Tongue (tissue), 2 donors: Measurements from ENCODE around the gene VWA8. TPM values are rescaled to one million over a fixed set of nuclear protein-coding genes. Genes with fewer than 3 reads are reported as not detected.
A peak's percentile ranks its signal among the peaks of the same experiment; 100 is the strongest.

ENCODE experiments used
- DNase-seq: peaks from one replicate; pipeline ENCODE4 v3.0.0-alpha.2; 2015
- total RNA-seq: library from RNA; depleted of rRNA; stranded (reverse); fragments of >200 nt; gene quantifications from one replicate; pipeline ENCODE4 v1.2.3, GENCODE V29; 2014

The VWA8 gene
- total RNA-seq, 1 donor from 2014 or later, result 43.3 TPM

DNA sequence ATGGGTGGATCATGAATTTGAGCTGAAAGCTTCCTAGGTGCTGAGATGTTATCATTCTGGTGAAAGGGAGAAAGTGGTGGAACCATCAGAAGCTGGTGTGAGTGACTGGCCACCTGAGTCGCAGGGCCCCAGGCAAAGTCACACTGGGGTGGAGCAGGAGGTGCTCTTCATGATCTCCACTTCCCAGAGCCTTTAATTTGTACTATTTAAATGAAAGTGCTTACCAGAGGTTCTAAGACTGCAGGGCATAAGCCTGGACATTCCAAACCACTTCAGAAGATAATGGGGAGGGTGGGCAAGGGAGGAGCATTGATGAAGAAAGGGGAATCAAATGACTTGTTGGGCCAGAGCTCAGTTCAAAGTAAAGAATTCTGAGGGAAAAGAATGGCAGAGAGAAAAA, 347.4 kb downstream of the VWA8 start:
- no peak for DNase-seq

DNA sequence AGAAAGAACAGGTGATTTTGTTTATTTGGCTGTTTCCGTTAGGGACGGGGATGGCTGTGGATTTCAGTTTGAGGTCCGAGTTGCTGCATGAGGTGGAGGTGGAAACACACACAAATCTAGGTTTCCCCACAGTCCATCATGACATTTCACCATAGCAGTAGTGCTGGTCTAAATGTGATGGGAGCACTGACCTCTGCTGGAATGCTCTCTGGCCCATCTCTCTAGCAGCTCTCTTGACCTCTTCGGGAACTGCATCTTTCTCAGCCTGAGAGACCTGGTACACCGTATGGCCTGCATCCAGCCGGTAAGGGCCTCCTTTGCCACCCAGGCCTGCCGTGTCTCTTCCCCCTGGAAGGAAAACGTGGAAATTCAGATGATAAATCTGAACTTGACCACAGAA, 349.5 kb downstream of the VWA8 start:
- DNase-seq, result no peak

DNA sequence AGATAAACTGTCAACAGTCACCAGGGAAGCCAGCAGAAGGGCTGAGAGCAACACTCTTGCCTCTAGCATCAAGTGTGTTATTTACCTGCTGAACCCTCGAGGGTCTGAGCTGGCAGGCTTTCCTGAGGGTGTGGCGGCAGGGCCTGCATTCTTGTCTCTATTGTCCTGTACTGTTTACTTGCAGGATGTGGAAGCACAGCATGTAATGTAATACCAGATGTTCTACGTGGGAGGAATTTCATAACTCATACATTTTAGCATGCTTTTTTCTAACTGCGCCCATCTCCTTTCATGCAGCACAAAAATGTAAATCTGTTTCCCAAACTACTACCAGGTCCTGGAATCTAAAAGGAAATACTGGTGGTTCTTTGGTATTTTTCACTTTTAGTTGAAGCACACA, 350.5 kb downstream of the VWA8 start:
- peak; percentile 62 for DNase-seq

DNA sequence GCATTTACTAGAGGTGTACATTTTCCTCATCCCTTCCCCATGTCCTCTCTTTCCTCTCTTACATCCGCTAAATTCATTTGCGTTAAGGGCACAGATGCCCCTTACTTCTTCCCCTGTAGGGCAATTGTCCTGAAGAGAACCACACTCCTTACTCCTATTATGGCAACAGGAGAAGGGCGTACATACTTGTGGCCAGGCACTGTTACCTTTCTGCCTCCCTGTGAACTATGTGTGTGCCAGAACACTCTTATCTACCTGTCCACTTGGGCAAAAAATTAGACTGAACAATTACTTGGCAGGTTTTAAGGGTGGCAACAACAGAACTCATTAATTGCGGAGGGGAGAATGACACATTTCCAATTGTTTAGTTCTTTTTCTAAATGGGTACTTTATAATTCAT, 351.1 kb downstream of the VWA8 start:
- DNase-seq, result no peak

DNA sequence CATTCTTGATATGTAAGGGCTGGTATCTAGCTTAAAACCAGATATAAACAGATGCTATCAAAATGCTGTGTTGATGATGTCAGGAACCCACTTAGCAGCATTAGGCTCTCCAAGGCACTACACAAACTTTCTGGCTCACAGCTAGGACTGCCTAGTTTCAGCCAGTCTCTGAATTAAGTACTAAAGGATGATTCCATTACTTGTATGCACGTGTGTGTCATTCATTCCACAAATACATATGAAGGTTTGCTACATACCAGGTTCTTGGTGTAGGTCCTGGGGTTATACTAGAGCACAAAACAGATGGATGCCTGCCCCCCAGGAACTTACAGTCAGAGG, 352.1 kb downstream of the VWA8 start:
- no peak for DNase-seq

DNA sequence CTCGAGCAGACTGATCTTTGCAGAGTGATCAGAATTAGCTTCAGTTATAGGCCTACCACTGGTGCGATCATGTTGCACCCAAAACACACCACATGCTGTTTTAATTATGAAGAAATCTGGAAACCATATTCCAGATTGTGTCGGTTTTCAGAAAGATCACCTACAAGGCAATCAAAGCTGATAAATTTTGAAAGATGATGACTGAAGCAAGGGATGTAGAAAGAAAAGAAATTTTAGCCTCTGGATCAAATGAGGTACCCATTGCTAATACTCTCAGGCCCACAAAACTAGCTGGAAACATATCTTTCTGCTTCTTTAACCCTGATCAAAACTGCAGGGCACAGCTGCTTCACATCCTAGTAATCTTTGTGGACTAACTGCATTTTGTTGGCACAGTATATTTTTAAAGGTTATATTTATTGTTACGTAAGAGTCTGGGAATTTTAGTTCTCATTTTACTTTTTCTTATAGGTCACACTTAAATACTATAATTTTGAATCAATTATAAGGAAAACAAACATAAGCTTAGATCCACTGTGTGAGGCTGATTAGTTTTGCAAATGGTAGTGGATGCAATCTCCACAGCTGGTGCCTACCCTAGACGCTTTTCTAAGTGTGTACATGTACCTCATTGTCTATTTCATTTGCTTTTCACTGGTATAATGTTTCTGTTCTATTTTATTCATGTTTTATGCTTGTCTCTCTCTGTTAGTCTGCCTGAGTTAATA, 352.6 kb downstream of the VWA8 start:
- DNase-seq, result peak; percentile 25

DNA sequence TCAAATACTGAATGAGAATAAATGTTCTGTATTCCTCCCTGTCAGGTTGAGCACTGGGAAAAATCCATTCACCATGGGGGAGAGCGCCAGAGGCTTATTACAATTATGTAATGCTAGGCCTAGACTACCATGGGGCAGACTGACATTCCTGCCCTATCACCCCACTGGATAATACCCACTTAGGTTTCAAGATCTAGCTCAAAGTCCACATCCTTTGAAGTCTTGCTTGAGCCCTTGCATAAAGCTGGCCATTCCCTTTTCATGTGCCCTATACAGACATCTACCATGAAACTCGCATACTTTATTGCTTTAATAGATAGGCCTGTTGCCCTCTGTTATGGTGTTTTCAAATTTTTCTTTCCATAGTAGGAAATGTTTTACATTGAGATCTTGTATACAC, 354.3 kb downstream of the VWA8 start:
- DNase-seq, result no peak

DNA sequence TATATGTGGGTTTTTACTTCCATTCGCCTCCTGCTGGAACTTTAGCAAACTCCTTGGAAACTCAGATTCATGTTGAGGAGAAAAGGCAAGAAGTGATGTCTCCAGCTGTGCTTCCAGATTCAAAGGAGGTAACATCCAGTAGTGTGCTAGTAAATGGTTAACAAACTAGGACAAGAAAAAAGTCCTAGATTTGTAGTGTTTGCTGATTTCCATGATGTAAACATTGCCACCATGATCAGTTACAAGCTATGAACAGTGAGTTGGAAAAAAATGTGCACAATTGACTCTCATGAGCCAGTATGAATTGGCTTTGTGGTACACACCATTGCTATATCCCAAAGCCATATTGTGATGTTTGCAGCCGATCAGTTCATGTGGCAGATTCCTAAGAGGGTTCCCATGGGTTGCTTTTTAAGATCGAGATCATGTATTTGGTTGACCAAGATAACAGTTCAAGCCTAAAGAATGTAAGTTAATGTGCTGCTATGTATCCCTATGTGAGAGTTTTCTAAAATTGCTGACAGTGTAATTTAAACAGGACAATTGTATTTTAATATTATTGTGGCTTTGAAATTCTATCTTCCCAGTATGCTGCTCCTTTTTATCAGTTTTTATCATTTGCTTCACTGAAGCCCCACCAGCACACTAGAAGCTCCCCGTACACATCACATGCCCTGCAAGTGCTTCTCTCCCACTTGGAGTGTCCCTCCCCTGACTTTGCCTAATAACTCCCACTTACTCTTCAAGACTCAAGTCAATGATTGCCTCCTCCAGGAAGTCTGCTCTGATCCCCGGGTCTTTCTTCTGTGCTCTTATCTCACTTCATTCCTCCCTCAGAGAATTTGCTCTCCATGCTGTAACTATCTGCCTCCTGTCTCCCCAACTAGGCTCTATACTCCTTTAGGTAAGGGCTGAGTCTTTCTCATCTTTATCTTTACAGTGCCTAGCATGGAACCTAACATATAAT, 355.3 kb downstream of the VWA8 start:
- DNase-seq, result no peak

DNA sequence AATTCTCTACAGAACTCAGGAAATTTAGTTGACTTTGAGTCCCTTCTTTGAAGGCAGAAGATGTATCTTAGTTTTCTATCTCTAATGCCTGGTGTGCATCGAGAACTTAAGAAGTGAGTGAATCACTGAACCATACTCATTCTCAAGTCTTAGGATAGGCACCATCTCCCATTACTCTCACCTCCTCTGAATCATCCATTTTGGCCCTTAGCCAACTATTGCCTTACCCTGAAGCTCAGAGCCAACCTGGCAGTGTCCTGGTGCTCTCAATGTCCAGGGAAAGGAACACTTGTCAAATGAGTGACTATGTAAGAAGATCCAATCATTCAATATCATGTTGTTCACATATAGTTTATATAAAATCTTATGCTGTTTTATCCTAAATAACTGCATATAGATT, 357.0 kb downstream of the VWA8 start:
- no peak for DNase-seq

DNA sequence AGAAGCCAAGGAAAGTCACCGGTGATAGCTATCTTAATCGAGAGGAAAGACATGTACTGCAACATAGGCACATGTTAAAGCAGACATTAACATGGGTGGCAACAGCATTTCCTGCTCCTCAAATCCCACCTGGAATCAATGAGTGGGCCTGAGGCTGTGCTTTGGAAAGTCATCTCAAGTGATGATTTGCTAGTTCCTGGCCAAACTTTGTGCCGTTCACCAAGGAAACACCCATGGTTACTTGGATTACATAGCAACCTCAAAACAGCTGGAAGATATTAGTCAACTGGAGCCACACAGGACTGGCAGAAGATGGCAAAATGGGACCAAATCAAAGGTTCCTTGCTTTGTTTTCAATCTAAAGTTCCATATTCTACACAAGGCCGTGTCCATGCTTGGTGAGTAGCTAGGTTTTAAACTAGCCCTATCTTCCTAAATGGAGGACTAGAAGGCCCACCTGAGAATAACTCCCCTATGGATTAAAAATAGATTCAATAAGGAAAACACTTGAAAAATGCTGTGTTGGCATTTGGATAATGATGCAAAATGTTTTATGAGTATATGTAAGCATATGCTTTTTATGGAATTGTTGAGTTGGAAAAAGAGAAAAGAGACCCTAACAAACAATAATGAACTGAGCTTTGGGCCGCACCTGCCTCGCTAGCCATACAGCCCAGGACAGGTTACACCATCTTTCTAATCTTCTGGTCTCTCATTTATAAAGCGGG, 359.0 kb downstream of the VWA8 start:
- DNase-seq, result peak; percentile 34

DNA sequence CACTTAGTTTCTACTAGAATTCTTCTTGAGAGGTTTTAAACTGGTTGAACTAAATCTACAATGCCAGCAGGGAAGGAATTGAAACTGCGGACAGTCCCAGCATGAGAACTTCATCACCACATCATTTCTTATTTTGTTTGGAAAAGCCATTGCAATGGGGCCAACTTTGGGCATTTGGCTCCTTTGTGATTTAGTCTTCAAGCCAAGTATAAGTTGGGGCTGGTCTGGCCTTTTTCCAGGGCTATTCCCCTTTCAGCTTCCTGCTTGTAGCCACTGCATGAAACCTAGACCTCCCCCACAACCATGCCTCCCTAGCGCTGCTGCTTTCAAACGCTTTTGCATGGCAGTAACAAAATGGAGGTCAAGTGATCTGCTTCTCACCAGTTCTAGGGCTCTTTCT, 361.3 kb downstream of the VWA8 start:
- DNase-seq, result no peak

DNA sequence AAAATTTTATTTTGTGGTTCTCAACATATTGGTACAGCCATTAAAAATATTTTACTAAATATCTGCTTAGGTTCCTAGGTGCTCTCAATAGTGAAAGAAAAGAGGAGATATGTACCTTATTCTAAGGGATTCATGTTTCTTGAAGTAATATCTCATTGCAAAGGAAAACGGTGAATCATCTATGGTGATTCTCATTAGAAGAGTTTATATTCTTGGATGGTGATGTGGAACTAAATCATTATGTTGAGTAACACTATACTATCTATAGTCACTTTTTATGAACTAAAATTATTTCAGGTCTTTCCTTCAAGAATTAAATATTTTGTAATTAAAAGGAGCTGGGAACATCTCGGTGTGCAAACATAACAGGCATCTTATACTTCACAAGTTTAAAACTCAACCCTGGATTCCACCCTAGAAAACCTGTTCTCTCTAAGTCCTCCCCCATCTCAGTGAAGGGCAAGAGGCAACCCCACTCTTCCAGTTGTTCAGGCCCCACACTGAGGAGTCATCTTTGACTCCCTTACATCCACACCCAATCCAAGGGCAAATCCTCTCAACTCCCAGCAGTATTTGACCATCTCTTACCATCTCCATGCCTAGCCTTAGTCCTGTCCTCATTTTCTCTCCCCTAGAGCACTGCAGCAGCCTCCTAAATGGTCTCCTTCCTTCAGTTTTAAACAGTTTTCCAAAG, 363.4 kb downstream of the VWA8 start:
- no peak for DNase-seq

DNA sequence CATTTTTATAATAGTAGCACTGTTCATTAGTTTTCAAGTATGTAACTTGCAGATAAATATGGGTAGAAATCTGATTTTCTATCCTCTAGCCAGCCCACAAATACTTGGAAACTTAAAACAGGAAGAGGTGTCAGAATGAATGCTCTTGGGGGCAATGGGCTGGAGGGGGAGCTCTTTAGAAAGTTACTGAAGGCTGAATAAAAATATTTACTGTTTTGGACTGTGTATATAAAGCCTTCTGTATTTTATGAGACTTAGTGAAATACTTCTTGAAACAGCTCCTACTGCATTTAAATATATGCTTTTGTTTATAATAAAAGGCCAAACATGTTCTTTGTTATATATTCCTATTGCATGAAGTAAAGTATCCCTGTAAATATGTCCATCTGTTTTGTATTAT, 364.7 kb downstream of the VWA8 start:
- DNase-seq, result no peak

DNA sequence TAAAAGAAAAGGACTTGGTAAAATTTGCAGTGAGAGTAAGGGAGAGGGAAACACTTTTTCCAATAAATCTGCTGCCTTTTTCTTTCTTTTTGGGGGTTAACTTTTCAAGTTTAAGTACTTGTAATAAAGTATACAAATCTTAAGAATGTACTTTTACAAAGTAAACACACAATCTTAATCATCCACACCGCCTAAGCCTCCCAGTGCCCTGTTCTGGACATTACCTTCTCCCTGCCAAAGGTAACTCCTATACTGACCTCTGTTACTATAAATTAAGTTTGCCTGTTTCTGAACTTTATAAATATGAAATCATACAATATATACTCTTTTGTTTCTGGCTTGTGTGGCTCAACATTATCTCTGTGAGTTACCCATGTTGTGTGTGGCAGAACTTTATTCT, 365.6 kb downstream of the VWA8 start:
- DNase-seq, result no peak

DNA sequence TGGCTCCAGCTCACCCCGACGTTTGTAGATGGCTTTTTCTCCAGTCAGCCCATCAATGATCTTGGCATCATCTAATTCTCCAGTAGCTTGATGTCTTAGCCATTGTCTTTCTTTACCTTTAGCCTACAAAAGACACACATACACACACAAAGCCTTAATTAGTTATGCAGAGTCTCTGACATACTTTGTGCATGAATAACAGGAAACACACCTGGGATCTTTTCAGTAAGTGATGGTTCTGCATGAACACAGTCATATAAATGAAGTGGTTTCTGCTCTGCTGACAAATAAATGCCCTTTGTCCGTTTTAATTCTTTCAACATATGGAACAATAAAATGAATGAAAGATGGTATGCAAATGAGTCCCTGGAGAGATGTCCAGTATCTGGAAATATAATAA, 370.3 kb downstream of the VWA8 start:
- no peak for DNase-seq

DNA sequence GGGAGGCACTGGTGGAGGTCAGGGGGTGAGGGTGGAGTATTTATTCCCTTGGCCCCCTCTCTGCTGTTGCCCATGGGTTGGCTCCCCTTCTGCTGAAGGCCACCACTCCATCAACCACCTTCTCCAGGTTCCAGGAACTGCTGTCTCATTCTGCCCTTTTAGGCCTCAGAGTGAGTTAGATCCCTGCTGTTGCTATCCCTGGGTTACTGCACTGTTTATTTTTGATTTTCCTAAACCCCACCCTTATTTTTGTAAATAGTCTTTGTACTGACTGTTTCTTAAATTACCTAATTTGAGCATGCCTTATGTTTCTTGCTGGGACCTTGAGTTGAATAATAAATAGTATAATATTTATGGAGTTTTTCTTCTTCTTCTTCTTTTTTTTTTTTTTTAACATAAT, 370.8 kb downstream of the VWA8 start:
- no peak for DNase-seq

DNA sequence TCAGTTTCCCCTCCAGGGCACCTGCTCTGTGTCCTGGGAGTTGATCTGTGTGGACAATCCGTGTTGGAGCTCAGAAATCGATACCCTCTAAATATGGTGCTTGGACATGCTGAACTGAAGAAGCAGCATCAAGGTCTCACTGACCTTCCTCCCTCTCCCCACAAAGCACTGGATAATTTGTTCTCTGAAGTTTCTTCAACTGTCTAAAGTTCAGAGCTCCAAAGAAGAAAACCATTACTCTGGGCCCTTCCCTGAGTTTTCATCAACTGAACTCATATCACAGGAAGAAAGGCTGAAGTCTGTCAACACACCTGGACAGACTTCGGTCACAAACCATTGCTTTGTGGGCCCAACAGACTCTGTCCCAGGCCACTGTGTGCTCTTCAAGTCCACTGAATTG, 371.5 kb downstream of the VWA8 start:
- DNase-seq, result no peak

DNA sequence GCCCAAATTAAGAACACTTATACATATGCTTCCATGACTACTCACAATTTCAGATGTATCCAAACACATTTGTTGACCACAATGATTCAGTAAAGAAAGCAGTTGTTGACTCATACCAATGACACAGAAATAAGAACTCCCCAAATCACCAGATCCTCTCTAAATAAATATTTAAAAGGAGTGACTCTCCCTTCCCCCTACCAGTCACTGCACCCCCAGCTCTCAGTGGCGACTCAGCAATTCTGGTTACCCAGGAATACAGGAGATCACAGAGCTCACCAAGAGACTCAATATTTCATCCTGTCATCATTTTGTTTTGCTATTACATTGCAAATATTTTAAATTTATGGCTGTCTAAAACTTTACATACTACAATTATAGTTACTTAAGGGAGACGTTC, 372.0 kb downstream of the VWA8 start:
- DNase-seq, result no peak

DNA sequence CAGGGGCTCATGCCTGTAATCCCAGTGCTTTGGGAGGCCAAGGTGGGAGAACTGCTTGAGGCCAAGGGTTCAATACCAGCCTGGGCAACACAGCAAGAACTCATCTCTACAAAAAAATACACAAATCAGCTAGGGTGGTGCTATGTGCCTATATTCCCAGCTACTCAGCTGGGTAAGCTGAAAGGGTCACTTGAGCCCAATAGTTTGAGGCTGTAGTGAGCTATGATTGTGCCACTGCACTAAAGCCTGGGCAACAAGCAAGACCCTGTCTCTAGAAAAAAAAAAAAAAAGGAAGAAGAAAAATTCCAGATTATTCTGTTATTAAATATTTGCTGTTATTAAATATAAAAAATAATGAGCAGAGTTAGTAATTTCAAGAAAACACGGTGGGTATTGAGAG, 372.5 kb downstream of the VWA8 start:
- no peak for DNase-seq

DNA sequence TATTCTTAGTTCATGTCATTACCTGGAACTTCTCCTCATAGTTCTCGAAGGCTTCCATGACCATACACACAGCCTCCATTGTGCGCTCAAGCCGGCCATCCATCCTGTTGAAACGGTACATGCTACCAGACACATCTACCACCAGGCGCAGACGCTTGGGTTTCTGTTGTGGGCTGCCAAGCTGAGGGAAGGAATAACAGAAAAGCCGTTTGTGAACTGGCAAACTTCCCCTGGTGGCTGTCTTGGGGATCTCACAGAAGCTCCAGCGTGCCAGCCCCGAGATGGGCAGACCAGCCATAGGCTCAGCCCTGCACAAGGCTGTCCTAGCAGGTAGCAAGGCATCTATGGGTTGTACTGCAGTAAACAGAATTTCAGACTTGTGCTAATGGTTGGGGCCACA, 373.4 kb downstream of the VWA8 start:
- DNase-seq, result no peak

DNA sequence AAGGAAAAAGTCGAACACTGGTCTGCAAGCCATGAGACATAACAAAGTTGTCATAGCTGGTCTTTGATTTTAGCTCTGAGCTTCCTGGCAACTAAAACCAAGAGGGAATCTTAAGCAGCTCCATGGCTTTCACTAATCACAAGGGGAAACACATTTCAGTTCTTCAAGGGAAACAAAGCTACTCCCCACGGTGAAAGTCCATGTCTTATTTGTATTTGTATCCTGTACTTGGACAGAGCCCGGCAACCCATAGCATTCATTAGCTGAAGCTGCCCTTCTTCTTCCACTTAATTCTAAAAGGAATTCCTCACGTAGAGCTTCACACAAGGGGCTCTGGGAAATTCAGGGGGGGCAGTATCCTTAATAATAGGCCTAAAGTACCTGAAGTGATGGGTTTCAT, 374.7 kb downstream of the VWA8 start:
- no peak for DNase-seq

DNA sequence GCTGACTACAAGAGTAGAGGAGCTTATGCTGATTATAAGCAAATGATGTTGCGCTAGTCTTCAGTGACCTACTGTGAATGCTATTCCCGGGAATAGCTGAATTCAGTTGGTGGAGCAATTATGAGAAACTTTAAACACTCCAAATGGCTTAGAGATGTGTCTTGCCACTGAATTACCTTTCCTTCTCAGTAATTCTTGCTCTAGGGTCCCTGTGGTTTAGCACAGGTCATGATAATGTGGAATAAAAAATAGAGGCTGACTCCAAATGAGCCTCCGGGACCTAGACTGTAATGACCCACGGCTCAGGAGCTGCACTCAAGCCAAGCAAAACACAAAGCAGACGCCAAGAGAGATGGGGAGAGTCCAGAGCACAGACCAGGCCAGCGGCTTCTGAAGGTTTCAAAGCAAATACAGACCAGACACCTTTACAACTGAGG, 378.9 kb downstream of the VWA8 start:
- DNase-seq, result peak; percentile 44
